Panc1 (cell line): ENCODE measurements around the gene ACOX3. TPM values are rescaled to one million over a fixed set of nuclear protein-coding genes. Genes with fewer than 3 reads are reported as not detected.

Experiments used
- ATAC-seq: fragments of 200-7000 bp; cut with Tn5 transposase; 2 replicates; pipeline ENCODE4 v1.9.1; 2020; ENCODE audit warnings: mild to moderate bottlenecking, moderate library complexity
- BruUV-seq: library from RNA; stranded (reverse); fragments of 400-500 nt; replicated peaks from 2 replicates; lab custom pipeline; 2021; lab: Mats Ljungman, UMichigan
- CTCF ChIA-PET: fragments of 300-600 bp; sonication (Branson Sonifier 250); formaldehyde crosslinking; loops from one replicate; lab custom pipeline; 2022; ENCODE audit warnings: antibody characterized with exemption; lab: Charles Lee
- POLR2A ChIA-PET: fragments of 300-600 bp; sonication (Branson Sonifier 250); formaldehyde crosslinking; loops from one replicate; lab custom pipeline; 2022; ENCODE audit warnings: antibody characterized with exemption; lab: Charles Lee
- DNase-seq: peaks from one replicate; pipeline ENCODE4 v3.0.0-alpha.2; 2010; ENCODE audit warnings: low read depth, low spot score
- H3K27ac ChIP-seq: 2 replicates; pipeline ENCODE4 v1.5.1; 2011; ENCODE audit warnings: mild to moderate bottlenecking, low read length, inconsistent platforms
- H3K27me3 ChIP-seq: fragments of 200-500 bp; sonication (Bioruptor generic); 2 replicates; pipeline ENCODE4 v1.6.0; 2014; ENCODE audit warnings: low read length, inconsistent platforms; ENCODE audit not compliant: control insufficient read depth, insufficient read depth
- H3K36me3 ChIP-seq: fragments of 200-500 bp; sonication (Bioruptor generic); 2 replicates; pipeline ENCODE4 v1.5.1; 2014; ENCODE audit warnings: inconsistent platforms, mild to moderate bottlenecking, low read length, moderate library complexity; ENCODE audit not compliant: control insufficient read depth, insufficient read depth
- H3K4me1 ChIP-seq: 2 replicates; pipeline ENCODE4 v1.5.1; 2011; ENCODE audit warnings: inconsistent platforms, mild to moderate bottlenecking, low read length, moderate library complexity; ENCODE audit not compliant: control insufficient read depth, insufficient read depth
- H3K4me3 ChIP-seq, 2 experiments: 2 replicates each; pipeline ENCODE4 v1.5.1; 2011 to 2012; ENCODE audit warnings: low read depth in 2 of 2, low read length in 2 of 2, mild to moderate bottlenecking in 2 of 2, inconsistent platforms in 1 of 2, moderate library complexity in 1 of 2
- H3K9me3 ChIP-seq: fragments of 200-500 bp; sonication (Bioruptor generic); 2 replicates; pipeline ENCODE4 v1.5.1; 2014; ENCODE audit warnings: low read depth, mild to moderate bottlenecking, inconsistent platforms, low read length, moderate library complexity; ENCODE audit not compliant: control insufficient read depth, insufficient read depth
- POLR2AphosphoS5 ChIP-seq: IDR thresholded peaks from 2 replicates; pipeline ENCODE4 v1.6.1; 2012; ENCODE audit warnings: mild to moderate bottlenecking, low read depth, low read length, moderate library complexity
- SIN3A ChIP-seq: IDR thresholded peaks from 2 replicates; pipeline ENCODE4 v1.6.1; 2012; ENCODE audit warnings: low read depth, mild to moderate bottlenecking, low read length, moderate library complexity, borderline replicate concordance; ENCODE audit not compliant: insufficient read depth
- TCF7L2 ChIP-seq: IDR thresholded peaks from 2 replicates; pipeline ENCODE4 v1.6.1; 2011; ENCODE audit warnings: mild to moderate bottlenecking, low read depth, low read length, inconsistent platforms
- in situ Hi-C: cut with HindIII; loops from 2 replicates; pipeline ENCODE4 v1.10.0; 2016; ENCODE audit warnings: low sequenced_read_pairs, low pct_unique_long_range_greater_than_20kb
- intact Hi-C: fragments of 100-400 bp; cut with micrococcal nuclease; formaldehyde crosslinking; loops from one replicate; pipeline ENCODE4 v1.10.0; 2022; ENCODE audit not compliant: unreplicated experiment
- total RNA-seq: library from RNA; stranded (reverse); gene quantifications from one replicate; pipeline ENCODE4 v1.2.1, GENCODE V29; 2021; ENCODE audit not compliant: unreplicated experiment
- TF ChIP-seq, protein P1 (sequence below), 2 experiments: IDR thresholded peaks; 2 replicates each; pipeline ENCODE4 v1.6.1; 2011 to 2012; ENCODE audit warnings: low read depth in 2 of 2, control low read depth in 1 of 2, low read length in 1 of 2, mild to moderate bottlenecking in 1 of 2, moderate library complexity in 1 of 2; ENCODE audit not compliant: insufficient read depth in 1 of 2
- TF ChIP-seq, protein P2 (sequence below): fragments of 450-650 bp; IDR thresholded peaks from 2 replicates; pipeline ENCODE4 v1.5.1; 2017; ENCODE audit warnings: mild to moderate bottlenecking

ACOX3 gene
- total RNA-seq, 1 experiment from 2014 or later = 15.4 TPM

DNA sequence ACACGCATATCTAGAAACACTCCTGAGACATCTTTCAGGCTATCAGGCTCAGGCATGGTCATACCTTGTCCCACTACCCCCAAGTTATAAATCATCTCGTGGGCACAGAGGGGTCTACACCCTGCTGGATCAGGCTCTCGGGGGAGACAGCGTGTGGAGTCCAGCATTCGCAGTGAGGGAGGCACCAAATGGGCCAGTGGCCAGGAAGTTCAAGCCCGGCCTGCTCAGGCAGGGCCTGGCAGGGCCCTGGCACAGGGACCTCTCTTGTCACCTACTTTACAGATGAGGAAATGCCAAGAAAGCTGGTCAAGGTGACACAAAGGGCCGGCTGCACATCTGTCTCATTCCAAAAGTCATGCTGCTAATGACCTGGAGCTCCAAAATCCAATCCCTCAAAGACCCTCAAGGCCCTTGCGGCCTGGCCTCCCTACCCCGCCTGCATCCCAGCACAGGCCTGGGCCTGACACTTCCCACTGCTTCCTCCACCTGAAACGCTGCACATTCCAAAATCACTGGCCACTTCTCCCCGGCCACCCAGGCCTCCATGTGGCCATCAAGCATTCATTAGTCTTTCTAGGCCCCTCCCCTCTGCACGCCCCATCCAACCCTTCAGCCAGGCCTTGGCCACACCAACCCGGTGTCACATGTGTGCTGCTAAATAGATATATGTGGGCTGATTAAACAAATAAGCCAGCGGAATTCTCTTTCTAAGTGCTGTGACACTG lies 35.6 kb downstream of the ACOX3 start:
- POLR2A ChIA-PET = no interaction called here
- ATAC-seq (no peak), DNase-seq (no peak)
- Histone ChIP-seq H3K27ac (no peak overlapping the region), H3K27me3 (no peaks in the 10 kb centered on the region), H3K9me3 (no peaks in the 10 kb centered on the region), H3K4me1 (no peaks in the 10 kb centered on the region), H3K36me3 (no peaks in the 10 kb centered on the region), H3K4me3 (no peak overlapping the region)
- CTCF ChIA-PET = no interaction called here
- TF ChIP-seq TCF7L2 (no peak), SIN3A (no peak), POLR2AphosphoS5 (no peak)
- TF ChIP-seq, protein P1, sequence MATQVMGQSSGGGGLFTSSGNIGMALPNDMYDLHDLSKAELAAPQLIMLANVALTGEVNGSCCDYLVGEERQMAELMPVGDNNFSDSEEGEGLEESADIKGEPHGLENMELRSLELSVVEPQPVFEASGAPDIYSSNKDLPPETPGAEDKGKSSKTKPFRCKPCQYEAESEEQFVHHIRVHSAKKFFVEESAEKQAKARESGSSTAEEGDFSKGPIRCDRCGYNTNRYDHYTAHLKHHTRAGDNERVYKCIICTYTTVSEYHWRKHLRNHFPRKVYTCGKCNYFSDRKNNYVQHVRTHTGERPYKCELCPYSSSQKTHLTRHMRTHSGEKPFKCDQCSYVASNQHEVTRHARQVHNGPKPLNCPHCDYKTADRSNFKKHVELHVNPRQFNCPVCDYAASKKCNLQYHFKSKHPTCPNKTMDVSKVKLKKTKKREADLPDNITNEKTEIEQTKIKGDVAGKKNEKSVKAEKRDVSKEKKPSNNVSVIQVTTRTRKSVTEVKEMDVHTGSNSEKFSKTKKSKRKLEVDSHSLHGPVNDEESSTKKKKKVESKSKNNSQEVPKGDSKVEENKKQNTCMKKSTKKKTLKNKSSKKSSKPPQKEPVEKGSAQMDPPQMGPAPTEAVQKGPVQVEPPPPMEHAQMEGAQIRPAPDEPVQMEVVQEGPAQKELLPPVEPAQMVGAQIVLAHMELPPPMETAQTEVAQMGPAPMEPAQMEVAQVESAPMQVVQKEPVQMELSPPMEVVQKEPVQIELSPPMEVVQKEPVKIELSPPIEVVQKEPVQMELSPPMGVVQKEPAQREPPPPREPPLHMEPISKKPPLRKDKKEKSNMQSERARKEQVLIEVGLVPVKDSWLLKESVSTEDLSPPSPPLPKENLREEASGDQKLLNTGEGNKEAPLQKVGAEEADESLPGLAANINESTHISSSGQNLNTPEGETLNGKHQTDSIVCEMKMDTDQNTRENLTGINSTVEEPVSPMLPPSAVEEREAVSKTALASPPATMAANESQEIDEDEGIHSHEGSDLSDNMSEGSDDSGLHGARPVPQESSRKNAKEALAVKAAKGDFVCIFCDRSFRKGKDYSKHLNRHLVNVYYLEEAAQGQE (IDR thresholded peaks at IDR 0.05; ENCODE audit: insufficient read depth in 1 of 2, low read depth in 2 of 2, low read length in 1 of 2) = no peak
- TF ChIP-seq, protein P2, sequence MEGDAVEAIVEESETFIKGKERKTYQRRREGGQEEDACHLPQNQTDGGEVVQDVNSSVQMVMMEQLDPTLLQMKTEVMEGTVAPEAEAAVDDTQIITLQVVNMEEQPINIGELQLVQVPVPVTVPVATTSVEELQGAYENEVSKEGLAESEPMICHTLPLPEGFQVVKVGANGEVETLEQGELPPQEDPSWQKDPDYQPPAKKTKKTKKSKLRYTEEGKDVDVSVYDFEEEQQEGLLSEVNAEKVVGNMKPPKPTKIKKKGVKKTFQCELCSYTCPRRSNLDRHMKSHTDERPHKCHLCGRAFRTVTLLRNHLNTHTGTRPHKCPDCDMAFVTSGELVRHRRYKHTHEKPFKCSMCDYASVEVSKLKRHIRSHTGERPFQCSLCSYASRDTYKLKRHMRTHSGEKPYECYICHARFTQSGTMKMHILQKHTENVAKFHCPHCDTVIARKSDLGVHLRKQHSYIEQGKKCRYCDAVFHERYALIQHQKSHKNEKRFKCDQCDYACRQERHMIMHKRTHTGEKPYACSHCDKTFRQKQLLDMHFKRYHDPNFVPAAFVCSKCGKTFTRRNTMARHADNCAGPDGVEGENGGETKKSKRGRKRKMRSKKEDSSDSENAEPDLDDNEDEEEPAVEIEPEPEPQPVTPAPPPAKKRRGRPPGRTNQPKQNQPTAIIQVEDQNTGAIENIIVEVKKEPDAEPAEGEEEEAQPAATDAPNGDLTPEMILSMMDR = no peak
- intact Hi-C loops (loop anchor here (10.0 kb wide), 1 partner anchor 230 kb away; no protein-coding TSS in a partner anchor), in situ Hi-C loops (no loop called here)
- no TSS peak for BruUV-seq

DNA sequence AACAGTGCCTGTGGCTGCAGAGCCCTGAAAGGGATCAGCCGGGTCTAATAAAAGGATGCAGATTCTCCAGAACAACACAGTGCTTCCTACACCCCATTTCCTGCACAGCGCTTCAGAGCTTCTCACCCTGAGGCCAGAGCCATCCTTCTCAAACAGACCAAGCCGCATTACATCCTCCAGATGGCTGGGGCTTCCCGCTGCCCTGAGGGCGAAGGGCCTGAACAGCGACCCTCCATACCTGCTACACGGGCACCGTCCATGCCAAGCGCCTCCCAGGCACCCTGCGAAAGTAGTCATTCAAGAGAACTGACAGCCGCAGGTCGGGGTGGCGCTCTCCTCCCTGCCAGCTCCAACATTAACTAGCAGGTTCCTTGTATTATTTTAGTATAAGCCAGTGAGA lies 36.5 kb downstream of the ACOX3 start:
- no peak for ATAC-seq
- Histone ChIP-seq H3K4me3 (no peak overlapping the region), H3K9me3 (no peaks in the 10 kb centered on the region), H3K27ac (no peak overlapping the region), H3K4me1 (no peaks in the 10 kb centered on the region), H3K27me3 (no peaks in the 10 kb centered on the region), H3K36me3 (no peaks in the 10 kb centered on the region)
- no TSS peak for BruUV-seq
- ChIA-PET CTCF (interaction anchor here (0.7 to 2.0 kb wide), 2 partner anchors 162 to 178 kb away, joined by 5 to 9 read pairs; no protein-coding TSS in a partner anchor), POLR2A (no interaction called here)
- DNase-seq = no peak
- intact Hi-C loops (loop anchor here (2.0 to 10.0 kb wide), 2 partner anchors 161 to 229 kb away; no protein-coding TSS in a partner anchor), in situ Hi-C loops (no loop called here)
- TF ChIP-seq, protein P1 (IDR thresholded peaks at IDR 0.05; ENCODE audit: insufficient read depth in 1 of 2, low read depth in 2 of 2, low read length in 1 of 2) = no peak
- TF ChIP-seq, protein P2 = no peak
- TF ChIP-seq TCF7L2 (no peak), POLR2AphosphoS5 (no peak), SIN3A (no peak)
